ENCODE measurements around the gene MAST4.

Gene MAST4

GRCh38 chr5:67042176-67043003 lies 446.2 kb downstream of the MAST4 start:
- no peak overlapping the region for H3K4me3 ChIP-seq (ENCODE audit: control insufficient read depth, low read depth, low read length)
- no peak for DNase-seq (ENCODE audit: low read depth)
- TF ChIP-seq CTCF (conservative IDR thresholded peaks at IDR 0.05; ENCODE audit: control insufficient read depth, insufficient read depth, low read depth, low read length), result no peak

- no peak for DNase-seq (ENCODE audit: low read depth)
- no peak overlapping the region for H3K4me3 ChIP-seq (ENCODE audit: control insufficient read depth, low read depth, low read length)
- no peak for TF ChIP-seq CTCF (conservative IDR thresholded peaks at IDR 0.05; ENCODE audit: control insufficient read depth, insufficient read depth, low read depth, low read length)
Measured at GRCh38 chr5:67043796-67044511, 447.8 kb downstream of the MAST4 start.

- H3K4me3 ChIP-seq (ENCODE audit: control insufficient read depth, low read depth, low read length), result no peak overlapping the region
- no peak for DNase-seq (ENCODE audit: low read depth)
- TF ChIP-seq CTCF (conservative IDR thresholded peaks at IDR 0.05; ENCODE audit: control insufficient read depth, insufficient read depth, low read depth, low read length), result no peak
Measured at GRCh38 chr5:67045816-67046740, 449.9 kb downstream of the MAST4 start.

- TF ChIP-seq CTCF (conservative IDR thresholded peaks at IDR 0.05; ENCODE audit: control insufficient read depth, insufficient read depth, low read depth, low read length), result no peak
- no peak for DNase-seq (ENCODE audit: low read depth)
- no peak overlapping the region for H3K4me3 ChIP-seq (ENCODE audit: control insufficient read depth, low read depth, low read length)
Measured at GRCh38 chr5:67047160-67047559, 451.0 kb downstream of the MAST4 start.

GRCh38 chr5:67047616-67048015 lies 451.4 kb downstream of the MAST4 start:
- DNase-seq (ENCODE audit: low read depth), result no peak
- TF ChIP-seq CTCF (conservative IDR thresholded peaks at IDR 0.05; ENCODE audit: control insufficient read depth, insufficient read depth, low read depth, low read length), result no peak
- no peak overlapping the region for H3K4me3 ChIP-seq (ENCODE audit: control insufficient read depth, low read depth, low read length)

GRCh38 chr5:67050125-67050524 lies 453.9 kb downstream of the MAST4 start:
- no peak for DNase-seq (ENCODE audit: low read depth)
- TF ChIP-seq CTCF (conservative IDR thresholded peaks at IDR 0.05; ENCODE audit: control insufficient read depth, insufficient read depth, low read depth, low read length), result no peak
- no peak overlapping the region for H3K4me3 ChIP-seq (ENCODE audit: control insufficient read depth, low read depth, low read length)
